ENCODE measurements around the gene ASB12.

DNA sequence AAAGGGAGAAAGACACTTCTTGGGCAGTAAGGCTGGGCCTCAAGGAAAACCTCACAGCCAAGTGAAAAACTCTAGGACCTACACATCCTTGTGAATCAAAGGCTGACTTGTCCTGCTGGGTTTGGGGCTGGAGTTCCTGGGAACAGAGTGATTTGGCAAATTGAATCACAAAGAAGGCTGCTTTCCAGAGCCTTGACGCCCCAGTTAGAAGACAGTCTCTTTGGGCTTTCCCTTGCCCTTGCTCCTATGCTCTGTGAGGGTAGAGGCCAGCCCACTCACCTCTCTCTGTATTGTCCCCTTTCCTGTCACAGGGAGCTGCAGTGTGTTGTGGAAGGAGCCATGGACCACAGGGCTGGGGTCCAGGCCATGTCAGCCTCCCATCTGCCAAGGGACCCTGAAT, 34.5 kb downstream of the ASB12 start:
- TF ChIP-seq EZH2 (IDR thresholded peaks at IDR 0.05) (no peak), POLR2AphosphoS5 (IDR thresholded peaks at IDR 0.05; ENCODE audit: borderline replicate concordance, low read depth, low read length) (no peak)
